Measurements from ENCODE around the gene THUMPD3.

GRCh38 chr3:9420850-9421549, 58.1 kb downstream of the THUMPD3 start:
- TF ChIP-seq CTCF (IDR thresholded peaks at IDR 0.05; ENCODE audit: low read depth, low read length, poor library complexity, severe bottlenecking): no peak
- no peak for TF ChIP-seq EZH2phosphoT487 (IDR thresholded peaks at IDR 0.05; ENCODE audit: borderline replicate concordance, low read length)

Data from DOHH2 (cell line).